Measurements from ENCODE around the gene NELL2. TPM values are rescaled to one million over a fixed set of nuclear protein-coding genes. Genes with fewer than 3 reads are reported as not detected.

The NELL2 gene
- total RNA-seq, 1 experiment from 2014 or later = 32.7 TPM

GRCh38 chr12:44521702-44522101 is 354.4 kb downstream of the NELL2 start:
- H3K4me3 Mint-ChIP-seq = no peak overlapping the region
- H2AK5ac ChIP-seq (ENCODE audit: insufficient read length, low read length) = no peak overlapping the region
- no peak overlapping the region for H3K23ac ChIP-seq (ENCODE audit: insufficient read length, low read depth, low read length)
- no peak overlapping the region for H3K18ac ChIP-seq (ENCODE audit: insufficient read length, low read depth, low read length)
- H3K4me2 ChIP-seq (ENCODE audit: insufficient read depth, insufficient read length, low read length) = no peak overlapping the region
- H3K9ac ChIP-seq (ENCODE audit: extremely low read depth, insufficient read length, low read length) = no peak overlapping the region
- H3K27ac ChIP-seq (ENCODE audit: insufficient read length, low read depth, low read length) = no peak overlapping the region
- H3K27me3 ChIP-seq (ENCODE audit: insufficient read depth, low read length) = no peaks in the 10 kb centered on the region
- no peaks in the 10 kb centered on the region for H3K79me2 ChIP-seq (ENCODE audit: insufficient read depth, low read length)
- no peak overlapping the region for H2BK120ac ChIP-seq (ENCODE audit: low read depth, low read length, poor library complexity, severe bottlenecking)
- 0 out of 7 replicates have a peak, but pooled peaks cover 0 to 2% (median 0%) of the 10 kb centered on the region in 3 experiments for H3K36me3 Mint-ChIP-seq (ENCODE audit: insufficient read depth in 1 of 3, low read depth in 3 of 3)
- 0 out of 7 replicates have a peak overlapping the region, but pooled peaks of 1 of the 3 experiments have one; percentile 19 for H3K27ac Mint-ChIP-seq
- no peak overlapping the region for H3K14ac ChIP-seq (ENCODE audit: insufficient read depth, low read length)
- no peaks in the 10 kb centered on the region for H3K27me3 Mint-ChIP-seq (ENCODE audit: low read depth)
- no peak overlapping the region for H2BK15ac ChIP-seq (ENCODE audit: low read depth, low read length)
- H3K9me3 ChIP-seq (ENCODE audit: control insufficient read depth, low read depth, low read length) = no peaks in the 10 kb centered on the region
- no peak overlapping the region for H2BK5ac ChIP-seq (ENCODE audit: insufficient read length, low read length)
- H3K23me2 ChIP-seq (ENCODE audit: insufficient read length, low read depth, low read length, poor library complexity, severe bottlenecking) = no peaks in the 10 kb centered on the region
- no peaks in the 10 kb centered on the region for H3K9me3 Mint-ChIP-seq
- no peak overlapping the region for H4K91ac ChIP-seq (ENCODE audit: insufficient read length, low read depth, low read length)
- no peak for TF ChIP-seq CTCF (conservative IDR thresholded peaks at IDR 0.05)
- no peak for DNase-seq
- H3K4ac ChIP-seq (ENCODE audit: low read depth, low read length) = no peak overlapping the region
- no peaks in the 10 kb centered on the region; the same call in 1 of the 2 replicates for H3K4me1 ChIP-seq (ENCODE audit: insufficient read depth, low read length)
- no peak overlapping the region for H4K8ac ChIP-seq (replicated peaks; ENCODE audit: insufficient read length, low read depth, low read length)
- no peak overlapping the region for H2BK12ac ChIP-seq (ENCODE audit: insufficient read length, low read depth, low read length)
- H2AFZ ChIP-seq (ENCODE audit: low read length) = no peak overlapping the region
- WGBS (ENCODE audit: extremely low coverage, insufficient read length, low lambda C conversion rate) = no CpG with 5 or more reads among the region's 3 CpGs
- H3K4me1 Mint-ChIP-seq = peaks cover 17 to 21% of the 10 kb centered on the region in 2 experiments
- H2BK20ac ChIP-seq (ENCODE audit: low read depth, low read length, poor library complexity, severe bottlenecking) = no peak overlapping the region
- H4K5ac ChIP-seq (ENCODE audit: insufficient read length, low read depth, low read length) = no peak overlapping the region
- no peak overlapping the region for H3K56ac ChIP-seq (ENCODE audit: insufficient read length, low read depth, low read length)
- H3T11ph ChIP-seq (ENCODE audit: low read length) = no peak overlapping the region
- no peaks in the 10 kb centered on the region for H4K20me1 ChIP-seq (ENCODE audit: control insufficient read depth, insufficient read depth, insufficient read length)
- H3K79me1 ChIP-seq (ENCODE audit: insufficient read depth, low read depth, low read length, poor library complexity, severe bottlenecking) = no peaks in the 10 kb centered on the region

All from H9 (cell line).